Measurements from ENCODE around the gene ZGRF1. TPM values are rescaled to one million over a fixed set of nuclear protein-coding genes. Genes with fewer than 3 reads are reported as not detected.
"Not testable (repeated sequence)": the region's sequence is repeated elsewhere in the genome, so short reads cannot be mapped to it uniquely, and the experiment has no call there.

The ZGRF1 gene
- total RNA-seq, 1 experiment from 2014 or later: 10.5 TPM

DNA sequence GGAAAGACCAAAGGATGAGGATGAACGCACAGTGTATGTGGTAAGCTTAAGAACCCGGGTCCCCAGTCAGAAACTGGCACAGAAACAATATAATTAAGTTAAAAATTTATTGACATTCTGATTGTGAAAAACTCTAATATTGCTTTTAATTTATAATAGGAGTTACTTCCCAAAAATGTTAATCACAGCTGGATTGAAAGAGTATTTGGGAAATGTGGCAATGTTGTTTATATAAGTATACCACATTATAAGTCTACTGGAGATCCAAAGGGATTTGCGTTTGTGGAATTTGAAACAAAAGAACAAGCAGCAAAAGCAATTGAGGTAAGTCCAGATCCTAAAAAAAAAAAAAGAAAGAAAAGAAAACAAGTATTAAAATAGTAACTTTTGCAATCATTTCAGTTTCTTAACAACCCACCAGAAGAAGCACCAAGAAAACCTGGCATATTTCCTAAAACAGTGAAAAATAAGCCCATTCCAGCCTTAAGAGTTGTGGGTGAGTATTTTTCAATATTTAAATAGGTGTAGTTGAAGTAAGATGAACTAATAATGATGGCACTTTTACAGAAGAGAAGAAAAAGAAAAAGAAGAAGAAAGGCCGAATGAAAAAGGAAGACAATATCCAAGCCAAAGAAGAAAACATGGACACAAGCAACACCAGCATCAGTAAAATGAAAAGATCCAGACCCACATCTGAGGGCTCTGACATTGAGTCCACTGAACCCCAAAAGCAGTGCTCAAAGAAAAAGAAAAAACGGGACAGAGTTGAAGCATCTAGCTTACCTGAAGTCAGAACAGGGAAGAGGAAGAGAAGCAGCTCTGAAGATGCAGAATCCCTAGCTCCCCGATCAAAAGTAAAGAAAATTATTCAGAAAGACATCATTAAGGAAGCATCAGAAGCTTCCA, 10.2 kb upstream of the ZGRF1 start:
- TF ChIP-seq, protein P1, sequence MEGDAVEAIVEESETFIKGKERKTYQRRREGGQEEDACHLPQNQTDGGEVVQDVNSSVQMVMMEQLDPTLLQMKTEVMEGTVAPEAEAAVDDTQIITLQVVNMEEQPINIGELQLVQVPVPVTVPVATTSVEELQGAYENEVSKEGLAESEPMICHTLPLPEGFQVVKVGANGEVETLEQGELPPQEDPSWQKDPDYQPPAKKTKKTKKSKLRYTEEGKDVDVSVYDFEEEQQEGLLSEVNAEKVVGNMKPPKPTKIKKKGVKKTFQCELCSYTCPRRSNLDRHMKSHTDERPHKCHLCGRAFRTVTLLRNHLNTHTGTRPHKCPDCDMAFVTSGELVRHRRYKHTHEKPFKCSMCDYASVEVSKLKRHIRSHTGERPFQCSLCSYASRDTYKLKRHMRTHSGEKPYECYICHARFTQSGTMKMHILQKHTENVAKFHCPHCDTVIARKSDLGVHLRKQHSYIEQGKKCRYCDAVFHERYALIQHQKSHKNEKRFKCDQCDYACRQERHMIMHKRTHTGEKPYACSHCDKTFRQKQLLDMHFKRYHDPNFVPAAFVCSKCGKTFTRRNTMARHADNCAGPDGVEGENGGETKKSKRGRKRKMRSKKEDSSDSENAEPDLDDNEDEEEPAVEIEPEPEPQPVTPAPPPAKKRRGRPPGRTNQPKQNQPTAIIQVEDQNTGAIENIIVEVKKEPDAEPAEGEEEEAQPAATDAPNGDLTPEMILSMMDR (IDR thresholded peaks at IDR 0.05; ENCODE audit: unreplicated experiment): no peak
- H3K4me1 Mint-ChIP-seq (ENCODE audit: low read depth, unreplicated experiment): no peaks in the 10 kb centered on the region
- no peak for DNase-seq
- H3K4me3 Mint-ChIP-seq (ENCODE audit: low read depth, unreplicated experiment): no peak overlapping the region
- intact Hi-C loops (cut with micrococcal nuclease; ENCODE audit: unreplicated experiment): no loop called here
- no peaks in the 10 kb centered on the region for H3K36me3 Mint-ChIP-seq (ENCODE audit: insufficient read depth, unreplicated experiment)
- no peaks in the 10 kb centered on the region for H3K27me3 Mint-ChIP-seq (ENCODE audit: unreplicated experiment)
- H3K27ac Mint-ChIP-seq (ENCODE audit: unreplicated experiment): no peak overlapping the region
- BruUV-seq (replicated peaks): TSS peak; percentile 88
- H3K9me3 Mint-ChIP-seq (ENCODE audit: low read depth, unreplicated experiment): no peaks in the 10 kb centered on the region
- CTCF ChIA-PET: no interaction called here

- no TSS peak for BruUV-seq (replicated peaks)
- no peaks in the 10 kb centered on the region for H3K9me3 Mint-ChIP-seq (ENCODE audit: low read depth, unreplicated experiment)
- TF ChIP-seq, protein P1 (IDR thresholded peaks at IDR 0.05; ENCODE audit: unreplicated experiment): no peak
- no peaks in the 10 kb centered on the region for H3K36me3 Mint-ChIP-seq (ENCODE audit: insufficient read depth, unreplicated experiment)
- CTCF ChIA-PET: interaction anchor here (0.6 kb wide), 1 partner anchor 86 kb away, joined by 5 read pairs; no protein-coding TSS in a partner anchor
- DNase-seq: no peak
- H3K4me3 Mint-ChIP-seq (ENCODE audit: low read depth, unreplicated experiment): no peak overlapping the region
- H3K4me1 Mint-ChIP-seq (ENCODE audit: low read depth, unreplicated experiment): no peaks in the 10 kb centered on the region
- no peak overlapping the region for H3K27ac Mint-ChIP-seq (ENCODE audit: unreplicated experiment)
- intact Hi-C loops (cut with micrococcal nuclease; ENCODE audit: unreplicated experiment): no loop called here
- H3K27me3 Mint-ChIP-seq (ENCODE audit: unreplicated experiment): no peaks in the 10 kb centered on the region
Measured at GRCh38 chr4:112645541-112646329, 9.0 kb upstream of the ZGRF1 start.

DNA sequence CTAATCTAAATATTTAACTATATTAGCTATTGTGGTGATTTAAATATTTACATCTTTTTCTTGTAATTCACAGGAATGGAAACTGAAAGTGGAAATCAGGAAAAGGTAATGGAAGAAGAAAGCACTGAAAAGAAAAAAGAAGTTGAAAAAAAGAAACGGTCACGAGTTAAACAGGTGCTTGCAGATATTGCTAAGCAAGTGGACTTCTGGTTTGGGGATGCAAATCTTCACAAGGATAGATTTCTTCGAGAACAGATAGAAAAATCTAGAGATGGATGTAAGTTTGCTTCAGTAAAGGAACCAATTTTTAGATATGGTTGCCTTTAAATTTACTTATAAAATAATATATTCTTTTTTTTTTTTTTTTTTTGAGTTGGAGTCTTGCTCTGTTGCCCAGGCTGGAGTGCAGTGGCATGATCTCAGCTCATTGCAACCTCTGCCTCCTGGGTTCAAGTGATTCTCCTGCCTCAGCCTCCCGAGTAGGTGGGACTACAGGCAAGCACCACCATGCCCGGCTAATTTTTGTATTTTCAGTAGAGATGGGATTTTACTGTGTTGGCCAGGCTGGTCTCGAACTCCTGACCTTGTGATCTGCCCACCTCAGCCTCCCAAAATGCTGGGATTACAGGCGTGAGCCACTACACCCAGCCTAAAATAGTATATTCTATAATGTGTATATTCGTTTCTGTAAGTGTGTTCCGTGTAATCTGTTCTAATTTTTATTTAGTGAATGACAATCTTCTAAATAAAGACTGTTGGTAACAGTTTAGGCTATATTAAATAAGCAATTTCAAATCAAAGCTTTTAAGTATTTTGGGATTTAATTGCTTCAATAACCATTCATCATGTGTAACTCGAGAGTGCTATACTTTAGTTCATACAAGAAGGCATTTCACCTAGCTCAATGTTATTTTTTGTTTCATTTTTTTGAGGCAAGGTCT, 8.2 kb upstream of the ZGRF1 start:
- H3K4me3 Mint-ChIP-seq (ENCODE audit: low read depth, unreplicated experiment); H3K27ac Mint-ChIP-seq (ENCODE audit: unreplicated experiment); H3K36me3 Mint-ChIP-seq (ENCODE audit: insufficient read depth, unreplicated experiment); intact Hi-C loops (cut with micrococcal nuclease; ENCODE audit: unreplicated experiment); DNase-seq; BruUV-seq (replicated peaks); H3K27me3 Mint-ChIP-seq (ENCODE audit: unreplicated experiment); H3K4me1 Mint-ChIP-seq (ENCODE audit: low read depth, unreplicated experiment); CTCF ChIA-PET; H3K9me3 Mint-ChIP-seq (ENCODE audit: low read depth, unreplicated experiment): not testable (repeated sequence)

DNA sequence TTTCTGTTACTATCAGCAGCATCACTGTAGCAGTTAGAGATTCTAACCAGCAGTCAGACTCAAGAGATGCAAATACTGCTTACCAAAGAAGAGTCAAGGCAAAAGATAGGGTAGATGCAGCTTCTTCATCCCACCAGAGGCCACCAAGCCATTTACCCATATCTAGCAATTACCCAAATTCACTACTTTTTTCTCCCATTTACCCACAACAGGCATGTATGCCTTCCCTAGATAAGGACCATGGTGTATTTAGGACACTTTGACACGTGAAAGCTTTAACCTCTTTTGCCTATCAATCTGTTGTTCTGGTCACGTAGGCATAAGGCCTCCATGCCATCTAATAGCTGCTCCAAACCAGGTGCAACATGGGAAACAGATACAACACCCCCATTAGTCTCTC, 5.8 kb upstream of the ZGRF1 start:
- no TSS peak for BruUV-seq (replicated peaks)
- Mint-ChIP-seq H3K27ac (ENCODE audit: unreplicated experiment) (no peak overlapping the region), H3K4me3 (ENCODE audit: low read depth, unreplicated experiment) (no peak overlapping the region), H3K36me3 (ENCODE audit: insufficient read depth, unreplicated experiment) (no peaks in the 10 kb centered on the region), H3K4me1 (ENCODE audit: low read depth, unreplicated experiment) (no peaks in the 10 kb centered on the region), H3K27me3 (ENCODE audit: unreplicated experiment) (no peaks in the 10 kb centered on the region), H3K9me3 (ENCODE audit: low read depth, unreplicated experiment) (no peaks in the 10 kb centered on the region)
- TF ChIP-seq, protein P1 (IDR thresholded peaks at IDR 0.05; ENCODE audit: unreplicated experiment): no peak
- CTCF ChIA-PET: no interaction called here
- intact Hi-C loops (cut with micrococcal nuclease; ENCODE audit: unreplicated experiment): no loop called here
- no peak for DNase-seq
